Neural progenitor cell (in vitro differentiated cells): ENCODE measurements around the gene MEGF10. TPM values are rescaled to one million over a fixed set of nuclear protein-coding genes. Genes with fewer than 3 reads are reported as not detected.

ENCODE experiments used
- DNase-seq: peaks from one replicate; pipeline ENCODE4 v3.0.0-alpha.2; 2016; ENCODE audit warnings: low spot score
- H2AFZ ChIP-seq: fragments of 200-600 bp; sonication (generic); replicated peaks from 2 replicates; pipeline ENCODE4 v1.6.1; 2016; ENCODE audit warnings: antibody characterized with exemption
- H3F3A ChIP-seq: fragments of 200-600 bp; sonication (generic); 2 replicates; pipeline ENCODE4 v1.6.1; 2016; ENCODE audit warnings: antibody characterized with exemption, low read depth
- H3K27ac ChIP-seq: fragments of 200-600 bp; sonication (generic); 2 replicates; pipeline ENCODE4 v1.5.1; 2016; ENCODE audit warnings: mild to moderate bottlenecking
- H3K27me3 ChIP-seq: fragments of 200-600 bp; sonication (generic); 2 replicates; pipeline ENCODE4 v1.6.1; 2016; ENCODE audit warnings: mild to moderate bottlenecking, moderate library complexity
- H3K36me3 ChIP-seq: fragments of 200-600 bp; sonication (generic); 2 replicates; pipeline ENCODE4 v1.5.1; 2016
- H3K4me1 ChIP-seq: fragments of 200-600 bp; sonication (generic); 2 replicates; pipeline ENCODE4 v1.6.1; 2016; ENCODE audit warnings: mixed run types
- H3K4me2 ChIP-seq: fragments of 200-600 bp; sonication (generic); 2 replicates; pipeline ENCODE4 v1.6.1; 2016
- H3K4me3 ChIP-seq: fragments of 200-600 bp; sonication (generic); 2 replicates; pipeline ENCODE4 v1.5.1; 2016
- H3K79me2 ChIP-seq: fragments of 200-600 bp; sonication (generic); 2 replicates; pipeline ENCODE4 v1.6.1; 2016; ENCODE audit warnings: low read depth
- H3K9ac ChIP-seq: fragments of 200-600 bp; sonication (generic); 2 replicates; pipeline ENCODE4 v1.6.1; 2016
- H3K9me3 ChIP-seq: fragments of 200-600 bp; sonication (generic); 2 replicates; pipeline ENCODE4 v1.5.1; 2016; ENCODE audit warnings: low read depth
- H4K20me1 ChIP-seq: fragments of 200-600 bp; sonication (generic); 2 replicates; pipeline ENCODE4 v1.6.1; 2016; ENCODE audit warnings: low read depth
- H3K27ac Mint-ChIP-seq: 3 replicates; pipeline ENCODE4 v1.8.0; 2021; ENCODE audit warnings: mixed read lengths
- H3K27me3 Mint-ChIP-seq: 2 replicates; pipeline ENCODE4 v1.8.0; 2022; ENCODE audit warnings: low read depth, mild to moderate bottlenecking, inconsistent platforms, moderate library complexity, mixed read lengths; ENCODE audit not compliant: insufficient read depth
- H3K36me3 Mint-ChIP-seq: 3 replicates; pipeline ENCODE4 v1.8.0; 2021; ENCODE audit warnings: mixed read lengths
- H3K4me1 Mint-ChIP-seq: 3 replicates; pipeline ENCODE4 v1.8.0; 2021; ENCODE audit warnings: mixed read lengths
- H3K4me3 Mint-ChIP-seq: 3 replicates; pipeline ENCODE4 v1.8.0; 2021; ENCODE audit warnings: mild to moderate bottlenecking, moderate library complexity, mixed read lengths
- H3K9me3 Mint-ChIP-seq: 3 replicates; pipeline ENCODE4 v1.8.0; 2020; ENCODE audit warnings: mixed read lengths
- CTCF ChIP-seq: fragments of 200-600 bp; sonication (generic); IDR thresholded peaks from 2 replicates; pipeline ENCODE4 v1.5.1; 2017; ENCODE audit warnings: antibody characterized with exemption, mild to moderate bottlenecking
- EZH2 ChIP-seq: fragments of 200-600 bp; sonication (generic); IDR thresholded peaks from 2 replicates; pipeline ENCODE4 v1.6.1; 2017; ENCODE audit warnings: antibody characterized with exemption, mild to moderate bottlenecking, moderate library complexity
- EZH2phosphoT487 ChIP-seq: fragments of 200-600 bp; sonication (generic); IDR thresholded peaks from 2 replicates; pipeline ENCODE4 v1.6.1; 2017; ENCODE audit warnings: antibody characterized with exemption
- total RNA-seq: library from RNA; depleted of rRNA; stranded (reverse); fragments of >200 nt; gene quantifications from 2 replicates; pipeline ENCODE4 v1.2.3, GENCODE V29; 2015; ENCODE audit warnings: low replicate concordance

The MEGF10 gene
- total RNA-seq, 1 donor from 2014 or later, result 1.3 TPM

- Histone ChIP-seq H3K27me3 (no peaks in the 10 kb centered on the region), H3K4me2 (no peak overlapping the region), H3K36me3 (no peaks in the 10 kb centered on the region), H3K27ac (no peak overlapping the region), H3K9ac (no peak overlapping the region), H4K20me1 (no peaks in the 10 kb centered on the region), H3K79me2 (no peaks in the 10 kb centered on the region), H3K4me3 (no peak overlapping the region), H2AFZ (no peak overlapping the region), H3K4me1 (peaks cover 15% of the 10 kb centered on the region), H3F3A (no peaks in the 10 kb centered on the region), H3K9me3 (no peaks in the 10 kb centered on the region)
- Mint-ChIP-seq H3K27me3 (peaks cover 2% of the 10 kb centered on the region), H3K36me3 (peaks cover 19% of the 10 kb centered on the region), H3K4me1 (peaks cover 27% of the 10 kb centered on the region), H3K9me3 (peaks cover 8% of the 10 kb centered on the region), H3K27ac (no peak overlapping the region), H3K4me3 (no peak overlapping the region)
- DNase-seq, result no peak
- TF ChIP-seq CTCF, result no peak
- TF ChIP-seq EZH2, result no peak
- TF ChIP-seq EZH2phosphoT487, result no peak
Measured at GRCh38 chr5:127389601-127390000, 99.0 kb downstream of the MEGF10 start.

GRCh38 chr5:127392762-127393161 is 102.2 kb downstream of the MEGF10 start:
- no peaks in the 10 kb centered on the region for H3K36me3 ChIP-seq
- no peaks in the 10 kb centered on the region for H3K79me2 ChIP-seq
- no peak overlapping the region for H3K4me2 ChIP-seq
- H3K9ac ChIP-seq, result no peak overlapping the region
- peaks cover under 1% of the 10 kb centered on the region for H3K9me3 Mint-ChIP-seq
- no peaks in the 10 kb centered on the region for H3K27me3 Mint-ChIP-seq
- no peak overlapping the region for H3K4me3 Mint-ChIP-seq
- H3K9me3 ChIP-seq, result no peaks in the 10 kb centered on the region
- no peak for DNase-seq
- no peak overlapping the region for H3K4me3 ChIP-seq
- peaks cover 23% of the 10 kb centered on the region for H3K4me1 ChIP-seq
- H3K4me1 Mint-ChIP-seq, result peaks cover 14% of the 10 kb centered on the region
- no peak overlapping the region for H3K27ac Mint-ChIP-seq
- no peaks in the 10 kb centered on the region for H3K27me3 ChIP-seq
- H3K27ac ChIP-seq, result no peak overlapping the region
- peaks cover 11% of the 10 kb centered on the region for H3K36me3 Mint-ChIP-seq
- TF ChIP-seq EZH2phosphoT487, result no peak
- no peak for TF ChIP-seq CTCF
- no peak for TF ChIP-seq EZH2
- H4K20me1 ChIP-seq, result no peaks in the 10 kb centered on the region
- H3F3A ChIP-seq, result no peaks in the 10 kb centered on the region
- H2AFZ ChIP-seq, result no peak overlapping the region

- peaks cover 9% of the 10 kb centered on the region for H3K27me3 ChIP-seq
- no peaks in the 10 kb centered on the region for H3K9me3 ChIP-seq
- no peaks in the 10 kb centered on the region for H3K79me2 ChIP-seq
- Mint-ChIP-seq H3K36me3 (peaks cover 18% of the 10 kb centered on the region), H3K27me3 (no peaks in the 10 kb centered on the region), H3K9me3 (no peaks in the 10 kb centered on the region), H3K4me3 (no peak overlapping the region), H3K27ac (no peak overlapping the region), H3K4me1 (peaks cover 14% of the 10 kb centered on the region)
- H3K9ac ChIP-seq, result no peak overlapping the region
- peak; percentile 29 for DNase-seq
- H3K4me1 ChIP-seq, result peaks cover 33% of the 10 kb centered on the region
- H3K4me2 ChIP-seq, result no peak overlapping the region
- H3K36me3 ChIP-seq, result no peaks in the 10 kb centered on the region
- H3F3A ChIP-seq, result no peaks in the 10 kb centered on the region
- TF ChIP-seq CTCF (peak; percentile 41), EZH2phosphoT487 (no peak)
- H3K4me3 ChIP-seq, result no peak overlapping the region
- H2AFZ ChIP-seq, result no peak overlapping the region
- H3K27ac ChIP-seq, result no peak overlapping the region
- no peaks in the 10 kb centered on the region for H4K20me1 ChIP-seq
Measured at GRCh38 chr5:127396490-127397155, 106.0 kb downstream of the MEGF10 start.
